GM12865 (cell line): Measurements from ENCODE around the gene CIAO2B.
"Not testable (repeated sequence)": the region's sequence is repeated elsewhere in the genome, so short reads cannot be mapped to it uniquely, and the experiment has no call there.

Experiments
- DNase-seq: peaks from one replicate; pipeline ENCODE4 v3.0.0; 2010; ENCODE audit warnings: low read depth
- H3K4me3 ChIP-seq: 2 replicates; pipeline ENCODE4 v1.5.1; 2011; ENCODE audit warnings: mild to moderate bottlenecking, low read depth, low read length, control low read depth
- TF ChIP-seq, protein P1 (sequence below): IDR thresholded peaks from 2 replicates; pipeline ENCODE4 v1.5.1; 2011; ENCODE audit warnings: low read length, control low read depth, low read depth, inconsistent platforms; ENCODE audit not compliant: insufficient read depth; ENCODE audit errors: missing control alignments

The CIAO2B gene

GRCh38 chr16:66900721-66901441 lies 33.3 kb downstream of the CIAO2B start:
- DNase-seq = no peak
- no peak overlapping the region for H3K4me3 ChIP-seq
- TF ChIP-seq, protein P1, sequence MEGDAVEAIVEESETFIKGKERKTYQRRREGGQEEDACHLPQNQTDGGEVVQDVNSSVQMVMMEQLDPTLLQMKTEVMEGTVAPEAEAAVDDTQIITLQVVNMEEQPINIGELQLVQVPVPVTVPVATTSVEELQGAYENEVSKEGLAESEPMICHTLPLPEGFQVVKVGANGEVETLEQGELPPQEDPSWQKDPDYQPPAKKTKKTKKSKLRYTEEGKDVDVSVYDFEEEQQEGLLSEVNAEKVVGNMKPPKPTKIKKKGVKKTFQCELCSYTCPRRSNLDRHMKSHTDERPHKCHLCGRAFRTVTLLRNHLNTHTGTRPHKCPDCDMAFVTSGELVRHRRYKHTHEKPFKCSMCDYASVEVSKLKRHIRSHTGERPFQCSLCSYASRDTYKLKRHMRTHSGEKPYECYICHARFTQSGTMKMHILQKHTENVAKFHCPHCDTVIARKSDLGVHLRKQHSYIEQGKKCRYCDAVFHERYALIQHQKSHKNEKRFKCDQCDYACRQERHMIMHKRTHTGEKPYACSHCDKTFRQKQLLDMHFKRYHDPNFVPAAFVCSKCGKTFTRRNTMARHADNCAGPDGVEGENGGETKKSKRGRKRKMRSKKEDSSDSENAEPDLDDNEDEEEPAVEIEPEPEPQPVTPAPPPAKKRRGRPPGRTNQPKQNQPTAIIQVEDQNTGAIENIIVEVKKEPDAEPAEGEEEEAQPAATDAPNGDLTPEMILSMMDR = no peak

GRCh38 chr16:66899945-66900710 lies 34.1 kb downstream of the CIAO2B start:
- TF ChIP-seq, protein P1 = no peak
- no peak for DNase-seq

GRCh38 chr16:66899310-66899944 lies 34.8 kb downstream of the CIAO2B start:
- TF ChIP-seq, protein P1 = no peak
- DNase-seq = no peak
- no peak overlapping the region for H3K4me3 ChIP-seq

More at GRCh38 chr16:66899945-66900710, 34.1 kb downstream of the CIAO2B start:
- H3K4me3 ChIP-seq = no peak overlapping the region

DNA sequence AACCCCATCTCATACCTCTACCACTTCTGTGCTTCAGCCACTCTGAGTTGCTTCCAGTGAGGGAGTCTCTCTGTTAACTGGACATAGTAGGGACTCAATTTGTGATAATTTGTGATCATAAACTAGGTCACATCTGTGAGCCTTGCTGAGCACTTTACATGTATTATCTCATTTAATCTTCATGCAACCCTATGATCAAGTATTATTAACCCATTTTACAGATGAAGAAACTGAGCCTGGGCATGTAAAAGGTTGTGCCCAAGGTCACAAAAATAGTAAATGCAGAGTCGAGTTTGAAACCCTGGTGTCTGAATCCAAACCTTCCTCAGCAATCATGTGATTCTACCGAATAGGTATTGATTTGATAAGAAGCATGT lies 35.3 kb downstream of the CIAO2B start:
- no peak overlapping the region for H3K4me3 ChIP-seq
- TF ChIP-seq, protein P1 = no peak
- no peak for DNase-seq

- DNase-seq = no peak
- no peak overlapping the region for H3K4me3 ChIP-seq
- TF ChIP-seq, protein P1 = no peak
Observed at GRCh38 chr16:66898207-66898606, 36.0 kb downstream of the CIAO2B start.

- not testable (repeated sequence) for H3K4me3 ChIP-seq, DNase-seq
Observed at GRCh38 chr16:66896682-66897081, 37.5 kb downstream of the CIAO2B start.

GRCh38 chr16:66895999-66896398 lies 38.2 kb downstream of the CIAO2B start:
- TF ChIP-seq, protein P1 = no peak
- no peak overlapping the region for H3K4me3 ChIP-seq
- DNase-seq = no peak
